ENCODE data around the gene DOK4. TPM values are rescaled to one million over a fixed set of nuclear protein-coding genes. Genes with fewer than 3 reads are reported as not detected.
"Not testable (repeated sequence)": the region's sequence is repeated elsewhere in the genome, so short reads cannot be mapped to it uniquely, and the experiment has no call there.

Gene DOK4
- total and polyA plus RNA-seq, 2 experiments from 2014 or later, result 11.4 to 29.1 TPM

- not testable (repeated sequence) for H3K27ac ChIP-seq (ENCODE audit: low read depth); H3K9me3 Mint-ChIP-seq; H4K20me1 ChIP-seq (replicated peaks; ENCODE audit: insufficient read depth); H3K27me3 Mint-ChIP-seq (ENCODE audit: insufficient read depth, low read depth, poor library complexity); DNase-seq (ENCODE audit: low spot score); H3K4me1 Mint-ChIP-seq; H2AFZ ChIP-seq; H3F3A ChIP-seq (replicated peaks; ENCODE audit: low read depth); H3K4me3 Mint-ChIP-seq; H3K36me3 Mint-ChIP-seq (ENCODE audit: low read depth); H3K9me2 ChIP-seq (ENCODE audit: insufficient read depth); H3K79me2 ChIP-seq (replicated peaks; ENCODE audit: insufficient read depth); H3K4me1 ChIP-seq (ENCODE audit: insufficient read depth); H3K27ac Mint-ChIP-seq; H3K4me3 ChIP-seq; ATAC-seq; H3K27me3 ChIP-seq (ENCODE audit: insufficient read depth); H3K36me3 ChIP-seq (ENCODE audit: insufficient read depth); H3K4me2 ChIP-seq
Measured at GRCh38 chr16:57499941-57500340, 13.6 kb upstream of the DOK4 start.

- H3K4me1 Mint-ChIP-seq, result peaks cover 5% of the 10 kb centered on the region; the same call in 1 of the 3 replicates
- no peak overlapping the region for H3K4me3 ChIP-seq
- ATAC-seq (no peak), DNase-seq (ENCODE audit: low spot score) (no peak)
- H3K79me2 ChIP-seq (replicated peaks; ENCODE audit: insufficient read depth), result no peaks in the 10 kb centered on the region
- no peaks in the 10 kb centered on the region for H3K36me3 ChIP-seq (ENCODE audit: insufficient read depth)
- H3K36me3 Mint-ChIP-seq (ENCODE audit: low read depth), result no peaks in the 10 kb centered on the region
- H3K4me2 ChIP-seq, result no peak overlapping the region
- H3K27me3 ChIP-seq (ENCODE audit: insufficient read depth), result no peaks in the 10 kb centered on the region
- H4K20me1 ChIP-seq (replicated peaks; ENCODE audit: insufficient read depth), result no peaks in the 10 kb centered on the region
- no peak overlapping the region for H3K27ac ChIP-seq (ENCODE audit: low read depth)
- H3K4me1 ChIP-seq (ENCODE audit: insufficient read depth), result no peaks in the 10 kb centered on the region
- H3K9me3 Mint-ChIP-seq, result no peaks in the 10 kb centered on the region; the same call in 1 of the 3 replicates
- H3F3A ChIP-seq (replicated peaks; ENCODE audit: low read depth), result no peaks in the 10 kb centered on the region
- H3K9me2 ChIP-seq (ENCODE audit: insufficient read depth), result no peaks in the 10 kb centered on the region
- H2AFZ ChIP-seq, result no peak overlapping the region
- H3K27ac Mint-ChIP-seq, result no peak overlapping the region
- TF ChIP-seq EZH2 (IDR thresholded peaks at IDR 0.05; ENCODE audit: low read depth, unreplicated experiment) (no peak), CREB1 (CRISPR knock-in tag; IDR thresholded peaks at IDR 0.05; ENCODE audit: low read depth) (no peak)
- no peak overlapping the region for H3K4me3 Mint-ChIP-seq
- H3K27me3 Mint-ChIP-seq (ENCODE audit: insufficient read depth, low read depth, poor library complexity), result peaks cover 6% of the 10 kb centered on the region
Measured at GRCh38 chr16:57498031-57498430, 11.7 kb upstream of the DOK4 start.

- DNase-seq (ENCODE audit: low spot score) (no peak), ATAC-seq (no peak)
- no peaks in the 10 kb centered on the region for H3F3A ChIP-seq (replicated peaks; ENCODE audit: low read depth)
- no peak overlapping the region for H3K27ac ChIP-seq (ENCODE audit: low read depth)
- H3K4me3 Mint-ChIP-seq, result no peak overlapping the region
- no peaks in the 10 kb centered on the region; the same call in 1 of the 3 replicates for H3K9me3 Mint-ChIP-seq
- H3K27me3 Mint-ChIP-seq (ENCODE audit: insufficient read depth, low read depth, poor library complexity), result peaks cover 2% of the 10 kb centered on the region
- no peaks in the 10 kb centered on the region for H3K4me1 Mint-ChIP-seq
- H4K20me1 ChIP-seq (replicated peaks; ENCODE audit: insufficient read depth), result no peaks in the 10 kb centered on the region
- no peak overlapping the region for H3K4me3 ChIP-seq
- H3K4me1 ChIP-seq (ENCODE audit: insufficient read depth), result no peaks in the 10 kb centered on the region
- H3K36me3 Mint-ChIP-seq (ENCODE audit: low read depth), result no peaks in the 10 kb centered on the region
- H3K27me3 ChIP-seq (ENCODE audit: insufficient read depth), result no peaks in the 10 kb centered on the region
- no peak for TF ChIP-seq POLR2AphosphoS5 (IDR thresholded peaks at IDR 0.05; ENCODE audit: low read depth)
- TF ChIP-seq STAT1 (IDR thresholded peaks at IDR 0.05; ENCODE audit: unreplicated experiment), result no peak
- TF ChIP-seq JUNB (IDR thresholded peaks at IDR 0.05; ENCODE audit: unreplicated experiment), result no peak
- TF ChIP-seq CREB1 (CRISPR knock-in tag; IDR thresholded peaks at IDR 0.05; ENCODE audit: low read depth), result no peak
- TF ChIP-seq NANOG (IDR thresholded peaks at IDR 0.05; ENCODE audit: borderline replicate concordance), result no peak
- no peak for TF ChIP-seq ZNF114 (CRISPR knock-in tag; IDR thresholded peaks at IDR 0.05)
- TF ChIP-seq, protein P1, sequence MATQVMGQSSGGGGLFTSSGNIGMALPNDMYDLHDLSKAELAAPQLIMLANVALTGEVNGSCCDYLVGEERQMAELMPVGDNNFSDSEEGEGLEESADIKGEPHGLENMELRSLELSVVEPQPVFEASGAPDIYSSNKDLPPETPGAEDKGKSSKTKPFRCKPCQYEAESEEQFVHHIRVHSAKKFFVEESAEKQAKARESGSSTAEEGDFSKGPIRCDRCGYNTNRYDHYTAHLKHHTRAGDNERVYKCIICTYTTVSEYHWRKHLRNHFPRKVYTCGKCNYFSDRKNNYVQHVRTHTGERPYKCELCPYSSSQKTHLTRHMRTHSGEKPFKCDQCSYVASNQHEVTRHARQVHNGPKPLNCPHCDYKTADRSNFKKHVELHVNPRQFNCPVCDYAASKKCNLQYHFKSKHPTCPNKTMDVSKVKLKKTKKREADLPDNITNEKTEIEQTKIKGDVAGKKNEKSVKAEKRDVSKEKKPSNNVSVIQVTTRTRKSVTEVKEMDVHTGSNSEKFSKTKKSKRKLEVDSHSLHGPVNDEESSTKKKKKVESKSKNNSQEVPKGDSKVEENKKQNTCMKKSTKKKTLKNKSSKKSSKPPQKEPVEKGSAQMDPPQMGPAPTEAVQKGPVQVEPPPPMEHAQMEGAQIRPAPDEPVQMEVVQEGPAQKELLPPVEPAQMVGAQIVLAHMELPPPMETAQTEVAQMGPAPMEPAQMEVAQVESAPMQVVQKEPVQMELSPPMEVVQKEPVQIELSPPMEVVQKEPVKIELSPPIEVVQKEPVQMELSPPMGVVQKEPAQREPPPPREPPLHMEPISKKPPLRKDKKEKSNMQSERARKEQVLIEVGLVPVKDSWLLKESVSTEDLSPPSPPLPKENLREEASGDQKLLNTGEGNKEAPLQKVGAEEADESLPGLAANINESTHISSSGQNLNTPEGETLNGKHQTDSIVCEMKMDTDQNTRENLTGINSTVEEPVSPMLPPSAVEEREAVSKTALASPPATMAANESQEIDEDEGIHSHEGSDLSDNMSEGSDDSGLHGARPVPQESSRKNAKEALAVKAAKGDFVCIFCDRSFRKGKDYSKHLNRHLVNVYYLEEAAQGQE (IDR thresholded peaks at IDR 0.05; ENCODE audit: unreplicated experiment), result no peak
- H2AFZ ChIP-seq, result 0 out of 2 replicates have a peak overlapping the region, but pooled peaks have one; percentile 32
- H3K9me2 ChIP-seq (ENCODE audit: insufficient read depth), result no peaks in the 10 kb centered on the region
- no peaks in the 10 kb centered on the region for H3K36me3 ChIP-seq (ENCODE audit: insufficient read depth)
- no peak overlapping the region for H3K4me2 ChIP-seq
- no peaks in the 10 kb centered on the region for H3K79me2 ChIP-seq (replicated peaks; ENCODE audit: insufficient read depth)
- H3K27ac Mint-ChIP-seq, result no peak overlapping the region
Measured at GRCh38 chr16:57497121-57497520, 10.8 kb upstream of the DOK4 start.
